T-helper 1 cell (primary cell): ENCODE results near the gene LTB4R2.
A peak's percentile ranks its signal among the peaks of the same experiment; 100 is the strongest.

Experiments used
- DNase-seq, 5 donors: peaks; one replicate each; pipeline ENCODE4 v3.0.0-alpha.2; 2012 to 2020

LTB4R2 gene

DNA sequence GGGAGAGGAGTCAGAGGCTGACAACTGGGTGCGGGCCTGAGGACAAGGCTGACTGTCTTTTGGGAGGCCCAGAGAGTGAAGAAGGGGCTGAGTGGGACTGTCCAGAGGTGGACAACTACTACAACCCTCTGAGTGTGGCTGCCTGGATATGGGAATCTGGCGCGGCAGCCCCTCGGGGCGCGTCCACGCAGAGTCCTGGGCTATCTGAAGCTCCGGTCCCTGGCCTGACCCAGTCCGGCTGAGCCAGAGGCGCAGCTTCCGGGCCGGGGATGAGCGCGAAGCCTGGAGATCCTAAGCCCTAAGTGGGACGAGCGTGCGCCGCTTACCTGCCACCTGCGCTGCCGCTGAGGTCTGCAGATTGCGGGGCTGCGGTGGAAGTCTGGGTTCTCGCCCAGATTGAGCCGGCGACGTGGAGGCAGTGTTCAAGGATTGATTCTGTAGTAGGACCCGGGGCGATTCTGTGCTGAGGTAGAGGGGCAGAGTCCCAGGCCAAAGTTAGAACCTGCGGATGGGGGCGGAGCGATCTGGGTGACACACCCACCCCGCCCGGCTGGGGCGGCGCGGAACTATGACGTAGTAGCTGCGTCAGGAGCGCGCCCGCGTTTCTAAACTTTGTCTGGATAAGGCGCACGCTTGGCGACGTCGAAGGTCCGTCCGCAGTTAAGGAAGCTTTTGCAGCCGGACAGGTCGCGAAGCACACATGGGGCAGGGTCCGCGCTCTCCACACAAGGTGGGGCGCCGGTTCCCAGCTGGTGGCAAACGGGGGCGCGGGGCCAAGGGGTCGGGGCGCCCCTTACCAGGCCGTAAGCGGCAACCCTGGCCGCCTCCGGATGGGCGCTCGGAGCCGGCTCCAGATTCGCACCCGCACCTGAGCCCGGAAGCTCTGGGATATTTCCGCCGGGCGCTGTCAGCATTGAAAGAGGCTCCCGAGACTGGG is 10.4 kb upstream of the LTB4R2 start, which contains the start of the genes DHRS1 and NOP9:
TSS of gene DHRS1 (minus strand) at position 526 of the 937 bp plus-strand sequence. CDS start 674 bp downstream, outside the sequence.
TSS of gene NOP9 (plus strand) at position 596 of the 937 bp plus-strand sequence. CDS start at position 701, 105 bp downstream.
- DNase-seq, result peak; percentile 76 to 92 (median 88)

DNA sequence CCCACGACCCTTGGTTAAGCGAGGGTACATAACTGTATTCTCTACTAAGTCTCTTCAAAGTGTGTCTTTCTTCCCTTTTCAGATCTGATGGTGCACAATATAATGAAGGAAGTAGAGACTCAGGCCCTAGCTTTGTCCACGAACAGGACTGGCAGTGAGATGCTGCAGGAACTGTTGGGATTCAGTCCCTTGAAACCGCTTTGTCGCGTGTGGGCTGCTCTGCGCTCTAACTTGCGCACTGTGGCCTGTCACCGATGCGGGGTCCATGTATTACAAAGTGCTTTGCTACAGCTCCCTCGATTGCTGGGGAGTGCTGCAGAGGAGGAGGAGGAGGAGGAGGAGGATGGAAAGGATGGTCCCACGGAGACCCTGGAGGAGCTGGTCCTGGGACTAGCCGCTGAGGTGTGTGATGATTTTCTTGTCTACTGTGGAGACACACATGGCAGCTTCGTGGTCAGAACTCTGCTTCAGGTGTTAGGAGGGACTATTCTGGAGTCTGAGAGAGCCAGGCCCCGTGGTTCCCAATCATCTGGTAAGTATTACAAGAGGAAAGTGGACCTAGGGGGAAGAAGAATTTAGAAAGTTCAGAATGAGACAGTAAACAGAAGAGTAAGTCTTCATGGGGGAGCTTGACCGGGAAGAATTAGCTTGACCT is 9.5 kb upstream of the LTB4R2 start:
- no peak for DNase-seq

DNA sequence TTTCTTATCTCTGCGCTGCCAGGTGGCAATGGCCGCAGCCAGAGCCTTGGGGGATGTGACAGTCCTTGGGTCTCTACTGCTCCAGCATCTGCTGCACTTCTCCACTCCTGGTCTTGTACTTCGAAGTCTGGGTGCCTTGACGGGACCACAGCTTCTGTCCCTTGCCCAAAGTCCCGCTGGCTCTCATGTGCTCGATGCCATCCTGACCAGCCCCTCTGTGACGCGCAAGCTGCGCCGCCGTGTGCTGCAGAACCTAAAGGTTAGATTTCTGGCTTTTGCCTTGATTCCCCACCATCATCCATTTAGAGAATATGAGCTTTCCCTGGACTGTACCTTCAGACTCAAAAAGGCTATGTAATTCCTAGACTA is 5.9 kb upstream of the LTB4R2 start:
- no peak for DNase-seq

DNA sequence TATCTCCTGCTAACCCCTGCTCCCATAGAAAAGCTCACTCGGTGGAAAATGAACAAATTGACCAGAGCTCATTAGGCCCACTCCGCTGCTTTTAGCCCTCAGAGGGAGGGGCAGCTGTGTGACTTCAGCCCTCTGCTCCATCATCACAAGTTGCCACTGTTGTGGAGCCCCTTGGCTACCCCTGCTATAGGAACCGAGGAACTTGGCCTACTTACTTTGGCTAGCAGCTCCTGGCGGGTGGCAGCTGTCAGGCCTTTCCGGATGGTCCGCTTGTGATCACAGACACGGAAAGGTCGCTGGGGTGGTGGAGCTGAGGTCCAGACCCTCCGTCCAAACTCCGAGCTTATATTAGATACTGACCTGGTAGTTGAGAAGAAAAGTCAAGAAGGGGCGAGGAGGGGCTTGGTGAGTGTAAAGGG is 2.8 kb upstream of the LTB4R2 start:
- no peak for DNase-seq

DNA sequence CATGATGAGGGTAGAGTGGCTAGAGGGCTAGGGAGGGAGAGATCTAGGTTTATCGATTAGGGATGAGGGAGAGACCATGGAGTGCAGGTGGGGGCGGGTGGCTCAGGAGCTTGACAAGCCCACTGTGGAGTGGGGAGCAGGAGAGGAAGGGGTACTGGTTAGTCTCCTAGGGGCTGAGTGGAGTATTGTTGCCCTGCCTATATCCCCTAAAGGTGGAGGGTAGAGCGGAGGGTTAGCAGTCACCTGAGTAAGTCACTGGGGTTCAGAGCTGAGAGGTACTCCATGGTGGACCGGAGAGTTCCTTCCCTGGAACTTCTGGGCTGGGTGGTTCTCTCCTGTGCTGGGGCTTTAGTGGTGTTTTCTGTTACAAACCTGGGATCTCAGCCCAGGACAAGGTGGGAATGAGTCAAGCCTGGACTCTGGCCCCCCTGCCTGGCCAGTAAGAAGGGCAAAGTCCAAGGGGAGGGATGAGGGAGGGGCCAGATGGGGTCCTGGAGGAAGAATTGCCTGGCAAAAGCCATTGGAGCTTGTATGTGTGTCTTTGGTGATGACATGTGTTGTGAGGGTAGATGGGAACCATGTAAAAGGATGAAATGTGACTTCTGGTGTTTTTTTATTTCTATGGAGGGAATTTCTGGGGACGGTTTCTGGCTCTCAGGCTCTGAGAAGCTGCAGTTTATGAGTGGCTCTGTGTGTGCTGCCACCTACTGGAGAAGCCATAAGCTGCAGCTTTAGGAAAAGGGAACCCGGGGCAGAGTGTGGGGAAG is 2.2 kb upstream of the LTB4R2 start, which contains the start of gene CIDEB:
TSS of gene CIDEB (minus strand) at position 403 of the 767 bp plus-strand sequence. CDS start at position 284, 119 bp downstream.
- peak in 4 of 5 donors; percentile 37 to 50 (median 42) for DNase-seq

DNA sequence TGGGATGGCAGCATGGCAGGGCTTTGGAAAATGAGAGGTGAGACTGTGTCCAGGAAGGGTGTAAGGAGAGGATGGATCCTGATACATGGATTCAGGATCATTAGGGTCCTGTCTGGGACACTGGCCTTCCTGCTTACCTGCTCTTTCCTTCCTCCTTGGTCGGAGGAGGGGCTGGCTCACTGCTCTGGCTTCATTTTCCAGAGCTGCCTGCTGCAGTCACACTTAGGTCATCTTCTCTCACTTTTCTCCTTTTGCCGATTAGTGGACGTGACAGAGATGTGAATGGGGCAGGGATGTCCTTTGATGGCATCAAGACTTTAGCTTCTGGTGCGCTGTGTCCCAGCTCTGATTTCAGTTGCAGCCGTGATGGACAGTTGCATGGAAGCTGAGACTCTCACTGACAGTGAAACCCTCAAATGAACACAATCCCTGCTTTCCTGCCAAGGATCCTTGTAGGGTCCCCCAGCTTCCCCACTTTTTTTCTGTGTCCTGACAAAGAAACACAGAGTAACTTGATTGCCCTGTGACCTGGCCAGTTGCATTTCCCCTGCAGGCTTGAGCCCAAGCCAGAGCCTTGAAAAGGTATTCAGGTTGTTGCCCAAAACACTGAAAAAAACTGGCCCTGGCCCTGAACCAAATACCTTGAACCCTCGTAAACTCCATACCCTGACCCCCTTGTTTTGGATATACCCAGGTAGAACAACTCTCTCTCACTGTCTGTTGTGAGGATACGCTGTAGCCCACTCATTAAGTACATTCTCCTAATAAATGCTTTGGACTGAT is 1.4 kb upstream of the LTB4R2 start:
- DNase-seq, result no peak

DNA sequence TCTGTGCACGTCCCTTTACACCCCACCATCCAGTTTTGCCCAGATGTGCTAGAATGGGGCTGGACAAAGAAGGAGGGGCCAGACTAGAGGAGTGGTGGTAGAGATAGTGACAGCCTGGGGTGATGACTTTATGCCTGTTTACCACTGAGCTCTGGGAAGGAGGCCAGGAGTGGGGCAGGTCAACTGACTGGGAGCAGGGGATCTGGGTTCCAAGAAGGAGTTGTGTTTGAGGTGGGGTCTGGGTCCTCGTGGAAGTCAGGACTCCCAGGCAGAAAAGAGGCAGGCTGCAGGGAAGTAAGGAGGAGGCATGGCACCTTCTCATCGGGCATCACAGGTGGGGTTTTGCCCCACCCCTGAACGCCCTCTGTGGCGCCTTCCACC is 315 bp downstream of the LTB4R2 start:
- no peak for DNase-seq

DNA sequence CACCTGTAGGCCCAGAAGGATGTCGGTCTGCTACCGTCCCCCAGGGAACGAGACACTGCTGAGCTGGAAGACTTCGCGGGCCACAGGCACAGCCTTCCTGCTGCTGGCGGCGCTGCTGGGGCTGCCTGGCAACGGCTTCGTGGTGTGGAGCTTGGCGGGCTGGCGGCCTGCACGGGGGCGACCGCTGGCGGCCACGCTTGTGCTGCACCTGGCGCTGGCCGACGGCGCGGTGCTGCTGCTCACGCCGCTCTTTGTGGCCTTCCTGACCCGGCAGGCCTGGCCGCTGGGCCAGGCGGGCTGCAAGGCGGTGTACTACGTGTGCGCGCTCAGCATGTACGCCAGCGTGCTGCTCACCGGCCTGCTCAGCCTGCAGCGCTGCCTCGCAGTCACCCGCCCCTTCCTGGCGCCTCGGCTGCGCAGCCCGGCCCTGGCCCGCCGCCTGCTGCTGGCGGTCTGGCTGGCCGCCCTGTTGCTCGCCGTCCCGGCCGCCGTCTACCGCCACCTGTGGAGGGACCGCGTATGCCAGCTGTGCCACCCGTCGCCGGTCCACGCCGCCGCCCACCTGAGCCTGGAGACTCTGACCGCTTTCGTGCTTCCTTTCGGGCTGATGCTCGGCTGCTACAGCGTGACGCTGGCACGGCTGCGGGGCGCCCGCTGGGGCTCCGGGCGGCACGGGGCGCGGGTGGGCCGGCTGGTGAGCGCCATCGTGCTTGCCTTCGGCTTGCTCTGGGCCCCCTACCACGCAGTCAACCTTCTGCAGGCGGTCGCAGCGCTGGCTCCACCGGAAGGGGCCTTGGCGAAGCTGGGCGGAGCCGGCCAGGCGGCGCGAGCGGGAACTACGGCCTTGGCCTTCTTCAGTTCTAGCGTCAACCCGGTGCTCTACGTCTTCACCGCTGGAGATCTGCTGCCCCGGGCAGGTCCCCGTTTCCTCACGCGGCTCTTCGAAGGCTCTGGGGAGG is 985 bp downstream of the LTB4R2 start, which contains the start of gene LTB4R:
TSS of gene LTB4R (plus strand) at position 857 of the 959 bp plus-strand sequence. CDS start 4,150 bp downstream, outside the sequence.
- DNase-seq, result peak; percentile 48 to 82 (median 61)

DNA sequence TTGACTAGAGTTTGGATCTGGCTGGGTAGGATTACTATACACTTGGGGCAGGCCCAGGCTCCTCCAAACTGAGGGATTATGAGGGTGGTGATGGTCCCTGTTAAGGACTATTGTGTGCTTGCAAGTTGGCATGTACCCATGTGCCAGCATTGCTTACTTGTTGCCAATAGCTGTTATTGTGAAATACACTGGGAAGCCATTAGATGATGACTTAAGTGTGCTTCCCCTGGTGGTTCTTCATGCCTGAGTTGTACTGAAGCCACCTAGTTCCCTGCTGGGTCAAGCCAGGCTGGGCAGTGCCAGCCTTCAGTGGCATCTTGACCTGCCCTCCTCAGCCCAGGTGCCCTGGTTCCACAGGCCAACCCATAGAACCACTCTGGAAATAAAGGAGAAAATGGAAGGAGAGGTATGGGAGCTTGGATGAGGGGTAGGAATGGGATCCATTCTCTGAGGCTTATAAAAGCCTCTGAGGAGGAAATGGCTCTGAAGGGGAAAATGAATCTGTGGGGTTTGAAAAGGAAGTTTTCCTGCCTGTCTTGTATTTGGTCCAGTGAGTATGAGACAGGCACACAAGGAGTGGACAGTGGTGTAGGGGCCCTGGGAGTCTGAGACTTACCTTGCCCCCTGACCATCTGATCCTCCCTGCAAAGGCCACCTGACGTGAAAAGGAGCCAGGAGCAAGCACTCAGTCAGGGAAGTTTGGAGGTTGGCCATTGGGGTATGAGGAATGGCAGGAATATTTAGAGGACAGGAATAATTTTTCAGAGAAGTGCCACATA is 2.1 kb downstream of the LTB4R2 start:
- DNase-seq, result peak in 1 of 5 donors; percentile 42

DNA sequence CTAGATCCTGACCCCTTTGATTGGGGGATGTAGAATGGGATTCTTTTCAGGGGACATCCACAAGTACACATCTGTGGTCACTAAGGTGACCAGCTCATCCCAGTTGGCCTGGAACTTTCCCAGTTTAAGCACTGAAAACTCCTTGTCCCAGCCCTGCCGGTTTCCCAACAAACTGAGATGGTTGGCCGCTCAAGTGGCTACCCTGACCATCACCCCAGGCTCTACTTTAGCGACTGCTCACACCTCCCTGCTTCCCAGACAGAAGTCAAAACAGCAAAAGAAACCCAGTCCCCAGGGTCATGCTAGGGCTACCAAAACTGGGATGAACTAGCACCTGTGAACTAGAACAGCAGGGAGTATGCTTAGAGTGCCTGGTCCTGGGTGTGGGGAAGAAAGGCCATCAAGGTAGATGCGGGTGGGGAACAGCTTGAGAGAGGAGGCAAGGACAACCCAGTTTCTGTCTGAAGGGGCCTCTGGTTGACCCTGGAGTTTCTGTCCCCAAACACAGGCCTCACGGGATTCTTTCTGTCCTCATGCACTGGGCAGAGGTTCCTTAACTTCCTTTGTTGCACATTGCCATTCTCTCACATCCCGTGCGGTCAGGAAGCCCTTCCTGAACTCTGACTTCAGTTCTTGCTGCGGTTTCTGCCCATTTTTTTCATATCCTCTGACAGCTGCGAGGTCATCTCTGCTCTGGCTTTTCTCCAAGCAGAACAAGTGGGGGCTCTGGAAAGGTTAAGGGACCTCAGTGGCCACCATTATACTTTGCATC is 3.0 kb downstream of the LTB4R2 start:
- DNase-seq, result peak in 1 of 5 donors; percentile 81

DNA sequence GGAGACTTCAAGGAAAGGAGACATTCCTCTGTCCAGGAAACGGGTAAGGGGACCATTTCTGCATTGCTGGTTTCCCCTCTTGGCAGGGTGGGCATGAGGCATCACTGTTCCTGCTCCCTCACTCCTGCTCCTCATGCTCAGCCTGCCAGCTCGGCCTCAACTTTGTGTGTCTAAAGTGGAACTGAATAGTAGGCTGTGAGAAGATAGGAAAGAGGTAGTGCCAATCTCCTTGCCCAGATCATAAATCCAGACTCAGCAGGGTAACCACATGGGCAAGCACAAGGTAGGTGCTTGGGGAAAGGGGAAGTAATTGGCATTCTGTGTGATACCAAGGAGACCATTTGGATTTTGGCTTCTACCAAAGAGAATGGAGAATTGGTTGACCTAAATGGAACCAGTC is 4.0 kb downstream of the LTB4R2 start:
- no peak for DNase-seq

DNA sequence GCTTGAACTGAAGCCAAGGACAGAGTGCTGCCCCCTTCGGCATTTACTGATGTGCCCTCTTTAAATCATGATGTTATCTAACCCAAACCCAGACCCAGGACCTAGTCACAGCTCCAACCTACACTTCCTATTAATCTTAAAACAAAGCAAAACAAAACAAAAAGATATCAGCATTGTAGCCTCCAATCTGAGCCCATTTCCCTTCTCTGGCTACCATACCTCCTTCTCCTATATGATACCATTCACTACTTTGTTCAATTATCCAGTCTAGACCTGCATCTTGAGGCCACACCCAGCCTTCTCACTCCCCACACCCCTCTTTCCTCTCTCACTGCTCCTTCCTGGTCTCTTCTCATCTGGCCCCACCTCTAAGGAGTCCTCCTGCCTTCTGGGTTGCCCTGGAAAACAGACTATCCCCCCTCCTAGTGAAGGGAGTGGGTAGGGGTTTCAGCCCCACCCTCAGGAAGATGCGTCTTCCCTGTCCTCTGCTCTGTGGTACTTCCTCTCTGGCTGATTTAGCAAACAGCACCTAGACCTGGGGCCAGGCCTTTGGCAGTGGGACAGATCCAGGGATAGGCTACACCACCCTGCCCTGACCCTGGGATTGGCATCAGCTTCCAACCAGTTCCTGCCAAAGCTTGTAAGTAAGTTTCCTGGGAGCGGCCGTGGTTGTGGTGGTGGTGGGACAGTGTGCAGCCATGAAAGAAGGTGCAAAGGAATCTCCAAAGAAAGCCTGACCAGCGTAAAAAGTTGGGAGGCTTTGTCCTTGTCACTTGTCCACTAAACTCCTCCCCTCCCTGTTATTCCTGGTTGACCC is 4.6 kb downstream of the LTB4R2 start:
- no peak for DNase-seq

DNA sequence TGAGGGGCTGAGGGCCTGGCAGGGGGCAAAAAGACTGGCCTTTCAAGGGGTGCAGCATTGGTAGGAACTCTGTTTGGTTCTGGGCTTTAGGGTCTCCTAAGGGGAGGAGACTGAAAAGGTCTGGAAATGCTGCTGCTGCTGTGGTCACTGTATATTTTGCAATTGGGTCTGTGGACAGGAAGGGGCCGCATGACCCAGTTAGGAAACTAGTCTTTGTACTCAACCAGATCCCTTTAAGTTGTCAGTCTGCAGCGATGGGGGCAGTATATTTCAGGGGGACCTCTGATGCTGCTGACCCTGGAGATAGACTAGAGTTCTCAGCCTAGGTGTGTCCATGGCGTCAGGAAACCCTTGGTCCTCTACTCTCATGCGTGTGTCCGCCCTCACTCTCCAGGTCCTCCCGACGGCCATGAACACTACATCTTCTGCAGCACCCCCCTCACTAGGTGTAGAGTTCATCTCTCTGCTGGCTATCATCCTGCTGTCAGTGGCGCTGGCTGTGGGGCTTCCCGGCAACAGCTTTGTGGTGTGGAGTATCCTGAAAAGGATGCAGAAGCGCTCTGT is 5.4 kb downstream of the LTB4R2 start:
- no peak for DNase-seq

DNA sequence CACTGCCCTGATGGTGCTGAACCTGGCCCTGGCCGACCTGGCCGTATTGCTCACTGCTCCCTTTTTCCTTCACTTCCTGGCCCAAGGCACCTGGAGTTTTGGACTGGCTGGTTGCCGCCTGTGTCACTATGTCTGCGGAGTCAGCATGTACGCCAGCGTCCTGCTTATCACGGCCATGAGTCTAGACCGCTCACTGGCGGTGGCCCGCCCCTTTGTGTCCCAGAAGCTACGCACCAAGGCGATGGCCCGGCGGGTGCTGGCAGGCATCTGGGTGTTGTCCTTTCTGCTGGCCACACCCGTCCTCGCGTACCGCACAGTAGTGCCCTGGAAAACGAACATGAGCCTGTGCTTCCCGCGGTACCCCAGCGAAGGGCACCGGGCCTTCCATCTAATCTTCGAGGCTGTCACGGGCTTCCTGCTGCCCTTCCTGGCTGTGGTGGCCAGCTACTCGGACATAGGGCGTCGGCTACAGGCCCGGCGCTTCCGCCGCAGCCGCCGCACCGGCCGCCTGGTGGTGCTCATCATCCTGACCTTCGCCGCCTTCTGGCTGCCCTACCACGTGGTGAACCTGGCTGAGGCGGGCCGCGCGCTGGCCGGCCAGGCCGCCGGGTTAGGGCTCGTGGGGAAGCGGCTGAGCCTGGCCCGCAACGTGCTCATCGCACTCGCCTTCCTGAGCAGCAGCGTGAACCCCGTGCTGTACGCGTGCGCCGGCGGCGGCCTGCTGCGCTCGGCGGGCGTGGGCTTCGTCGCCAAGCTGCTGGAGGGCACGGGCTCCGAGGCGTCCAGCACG is 6.1 kb downstream of the LTB4R2 start:
- no peak for DNase-seq

DNA sequence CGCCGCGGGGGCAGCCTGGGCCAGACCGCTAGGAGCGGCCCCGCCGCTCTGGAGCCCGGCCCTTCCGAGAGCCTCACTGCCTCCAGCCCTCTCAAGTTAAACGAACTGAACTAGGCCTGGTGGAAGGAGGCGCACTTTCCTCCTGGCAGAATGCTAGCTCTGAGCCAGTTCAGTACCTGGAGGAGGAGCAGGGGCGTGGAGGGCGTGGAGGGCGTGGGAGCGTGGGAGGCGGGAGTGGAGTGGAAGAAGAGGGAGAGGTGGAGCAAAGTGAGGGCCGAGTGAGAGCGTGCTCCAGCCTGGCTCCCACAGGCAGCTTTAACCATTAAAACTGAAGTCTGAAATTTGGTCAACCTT is 6.6 kb downstream of the LTB4R2 start:
- DNase-seq, result no peak

DNA sequence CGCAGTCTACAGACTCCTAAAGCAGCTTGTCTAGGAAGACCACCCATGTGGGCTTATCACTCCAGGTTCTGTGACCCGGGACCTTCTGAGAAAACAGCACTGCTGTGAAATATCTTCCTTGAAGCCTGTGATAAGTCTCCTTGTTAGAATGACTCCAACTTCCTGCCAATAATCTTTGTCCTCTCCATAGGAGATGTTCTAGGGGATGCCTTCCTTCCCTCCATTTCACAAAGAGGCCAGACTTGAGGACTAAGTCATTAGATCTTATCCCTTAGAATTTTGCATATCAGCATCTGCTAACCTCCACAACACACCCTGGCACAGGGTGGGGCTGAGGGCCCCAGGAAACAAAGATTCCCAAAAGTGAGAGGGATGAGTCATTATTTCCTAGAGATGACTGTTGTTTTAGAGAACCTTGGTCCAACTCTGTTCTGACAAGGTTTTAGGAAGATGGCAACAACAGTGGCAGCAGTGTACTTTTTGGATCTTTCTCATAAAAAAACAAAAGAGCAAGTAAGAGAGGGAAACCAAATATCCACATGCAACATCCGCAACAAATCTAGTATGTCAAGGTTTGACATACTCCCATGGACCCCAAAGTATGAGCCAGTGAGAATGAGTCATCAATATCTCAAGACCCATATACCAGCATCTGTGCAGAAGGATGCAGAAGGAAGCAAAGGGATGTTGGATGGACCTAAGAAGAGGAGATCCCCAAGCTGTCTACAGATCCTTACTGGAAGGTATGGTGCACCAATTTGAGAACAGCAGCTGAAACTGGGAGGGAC is 7.4 kb downstream of the LTB4R2 start:
- DNase-seq, result no peak
